A673 (cell line): Measurements from ENCODE around the gene NGEF. TPM values are rescaled to one million over a fixed set of nuclear protein-coding genes. Genes with fewer than 3 reads are reported as not detected.

Experiments
- BruUV-seq: library from RNA; stranded (reverse); fragments of 400-500 nt; replicated peaks from 2 replicates; lab custom pipeline; 2021; lab: Mats Ljungman, UMichigan
- CTCF ChIA-PET: fragments of 300-600 bp; sonication (Branson Sonifier 250); formaldehyde crosslinking; loops from one replicate; lab custom pipeline; 2022; ENCODE audit warnings: antibody characterized with exemption; lab: Charles Lee
- POLR2A ChIA-PET: fragments of 300-600 bp; sonication (Branson Sonifier 250); formaldehyde crosslinking; loops from one replicate; lab custom pipeline; 2022; ENCODE audit warnings: antibody characterized with exemption; ENCODE audit not compliant: low non-redundant PET; lab: Charles Lee
- DNase-seq: peaks from one replicate; pipeline ENCODE4 v3.0.0-alpha.2; 2015; ENCODE audit warnings: low spot score
- H3K27ac ChIP-seq: fragments of 200-600 bp; sonication (generic); 2 replicates; pipeline ENCODE4 v1.5.1; 2016; ENCODE audit warnings: mixed run types, low read depth, mild to moderate bottlenecking, mixed read lengths, antibody characterized with exemption, low read length; ENCODE audit not compliant: poor library complexity, severe bottlenecking
- H3K27me3 ChIP-seq: fragments of 200-600 bp; sonication (generic); replicated peaks from 2 replicates; pipeline ENCODE4 v1.6.1; 2017; ENCODE audit warnings: mixed run types, low read depth, mild to moderate bottlenecking, mixed read lengths, antibody characterized with exemption, low read length; ENCODE audit not compliant: insufficient read depth, poor library complexity
- H3K36me3 ChIP-seq: fragments of 200-600 bp; sonication (generic); 2 replicates; pipeline ENCODE4 v1.6.1; 2016; ENCODE audit warnings: mixed run types, mild to moderate bottlenecking, mixed read lengths, antibody characterized with exemption, low read length; ENCODE audit not compliant: insufficient read depth, poor library complexity, severe bottlenecking
- H3K4me1 ChIP-seq: fragments of 200-600 bp; sonication (generic); 2 replicates; pipeline ENCODE4 v1.6.1; 2017; ENCODE audit warnings: mixed run types, mild to moderate bottlenecking, mixed read lengths, antibody characterized with exemption, low read length; ENCODE audit not compliant: insufficient read depth, poor library complexity, severe bottlenecking
- H3K4me3 ChIP-seq: fragments of 200-600 bp; sonication (generic); 2 replicates; pipeline ENCODE4 v1.5.1; 2016; ENCODE audit warnings: low read depth, mixed run types, mild to moderate bottlenecking, mixed read lengths, low read length; ENCODE audit not compliant: poor library complexity, severe bottlenecking
- H3K9me3 ChIP-seq: fragments of 200-600 bp; sonication (generic); 2 replicates; pipeline ENCODE4 v1.6.1; 2016; ENCODE audit warnings: mixed run types, low read depth, mild to moderate bottlenecking, mixed read lengths, antibody characterized with exemption, low read length; ENCODE audit not compliant: poor library complexity, severe bottlenecking
- CTCF ChIP-seq: fragments of 300-800, 200-600 bp; sonication (generic); conservative IDR thresholded peaks from 2 replicates; pipeline ENCODE4 v1.5.1; 2017; ENCODE audit warnings: low read depth, mild to moderate bottlenecking, antibody characterized with exemption, low read length, moderate library complexity, mixed read lengths
- EZH2 ChIP-seq: fragments of 200-600 bp; sonication (generic); IDR thresholded peaks from 2 replicates; pipeline ENCODE4 v1.6.1; 2017; ENCODE audit warnings: borderline replicate concordance, low read depth, mild to moderate bottlenecking, mixed read lengths, antibody characterized with exemption, low read length; ENCODE audit not compliant: poor library complexity, severe bottlenecking
- intact Hi-C: fragments of 100-400 bp; cut with micrococcal nuclease; formaldehyde crosslinking; loops from one replicate; pipeline ENCODE4 v1.10.0; 2022; ENCODE audit not compliant: unreplicated experiment
- total RNA-seq: library from RNA; stranded (reverse); gene quantifications from 2 replicates; pipeline ENCODE4 v1.2.3, GENCODE V29; 2021

The NGEF gene
- total RNA-seq, 1 experiment from 2014 or later, result 0.69 TPM

GRCh38 chr2:232885264-232885961 lies 127.6 kb downstream of the NGEF start:
- BruUV-seq, result no TSS peak
- H3K27ac ChIP-seq, result no peak overlapping the region
- H3K9me3 ChIP-seq, result no peaks in the 10 kb centered on the region
- no peak overlapping the region for H3K4me3 ChIP-seq
- no peaks in the 10 kb centered on the region for H3K4me1 ChIP-seq
- H3K27me3 ChIP-seq, result no peaks in the 10 kb centered on the region
- no peaks in the 10 kb centered on the region for H3K36me3 ChIP-seq
- intact Hi-C loops, result no loop called here
- CTCF ChIA-PET, result no interaction called here
- no peak for TF ChIP-seq EZH2
- no peak for TF ChIP-seq CTCF
- POLR2A ChIA-PET, result no interaction called here
- DNase-seq, result no peak

- ChIA-PET POLR2A (no interaction called here), CTCF (no interaction called here)
- no peak for DNase-seq
- no peak overlapping the region for H3K4me3 ChIP-seq
- no peaks in the 10 kb centered on the region for H3K27me3 ChIP-seq
- no peaks in the 10 kb centered on the region for H3K4me1 ChIP-seq
- intact Hi-C loops, result no loop called here
- no peak for TF ChIP-seq EZH2
- TF ChIP-seq CTCF, result no peak
- H3K36me3 ChIP-seq, result no peaks in the 10 kb centered on the region
- no peak overlapping the region for H3K27ac ChIP-seq
- BruUV-seq, result no TSS peak
- H3K9me3 ChIP-seq, result no peaks in the 10 kb centered on the region
These were observed 128.3 kb downstream of the NGEF start for GRCh38 chr2:232884549-232885263.

GRCh38 chr2:232884001-232884421 lies 129.0 kb downstream of the NGEF start:
- CTCF ChIA-PET, result no interaction called here
- H3K36me3 ChIP-seq, result no peaks in the 10 kb centered on the region
- no peaks in the 10 kb centered on the region for H3K4me1 ChIP-seq
- H3K27me3 ChIP-seq, result no peaks in the 10 kb centered on the region
- H3K9me3 ChIP-seq, result no peaks in the 10 kb centered on the region
- BruUV-seq, result no TSS peak
- no peak for DNase-seq
- no peak overlapping the region for H3K4me3 ChIP-seq
- TF ChIP-seq CTCF (no peak), EZH2 (no peak)
- POLR2A ChIA-PET, result no interaction called here
- no peak overlapping the region for H3K27ac ChIP-seq
- intact Hi-C loops, result no loop called here
